GM18861 (cell line): Measurements from ENCODE around the gene PTPRN2.

Experiments used
- ATAC-seq: cut with Tn5 transposase; IDR thresholded peaks from one replicate; pipeline ENCODE4 v1.9.1; 2021; ENCODE audit not compliant: unreplicated experiment

PTPRN2 gene

DNA sequence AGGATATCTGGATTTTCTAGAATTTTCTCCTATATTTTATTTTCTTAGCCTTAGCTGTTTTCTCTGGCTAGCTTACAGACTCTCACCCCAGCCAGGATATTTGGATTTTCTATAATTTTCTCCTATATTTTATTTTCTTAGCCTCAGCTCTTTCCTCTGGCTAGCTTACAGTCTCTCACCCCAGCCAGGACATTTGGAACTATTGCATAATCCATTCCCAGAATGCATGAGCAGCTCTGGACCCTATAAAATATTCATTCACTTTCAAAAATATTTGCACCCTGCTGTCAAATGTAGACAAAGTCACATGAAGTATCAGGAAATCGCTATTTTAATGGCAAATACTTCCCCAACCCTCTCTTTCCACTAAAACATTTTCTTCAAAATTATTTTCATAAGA, 952.0 kb downstream of the PTPRN2 start:
- no peak for ATAC-seq

GRCh38 chr7:157635148-157635500, 952.5 kb downstream of the PTPRN2 start:
- ATAC-seq: no peak

DNA sequence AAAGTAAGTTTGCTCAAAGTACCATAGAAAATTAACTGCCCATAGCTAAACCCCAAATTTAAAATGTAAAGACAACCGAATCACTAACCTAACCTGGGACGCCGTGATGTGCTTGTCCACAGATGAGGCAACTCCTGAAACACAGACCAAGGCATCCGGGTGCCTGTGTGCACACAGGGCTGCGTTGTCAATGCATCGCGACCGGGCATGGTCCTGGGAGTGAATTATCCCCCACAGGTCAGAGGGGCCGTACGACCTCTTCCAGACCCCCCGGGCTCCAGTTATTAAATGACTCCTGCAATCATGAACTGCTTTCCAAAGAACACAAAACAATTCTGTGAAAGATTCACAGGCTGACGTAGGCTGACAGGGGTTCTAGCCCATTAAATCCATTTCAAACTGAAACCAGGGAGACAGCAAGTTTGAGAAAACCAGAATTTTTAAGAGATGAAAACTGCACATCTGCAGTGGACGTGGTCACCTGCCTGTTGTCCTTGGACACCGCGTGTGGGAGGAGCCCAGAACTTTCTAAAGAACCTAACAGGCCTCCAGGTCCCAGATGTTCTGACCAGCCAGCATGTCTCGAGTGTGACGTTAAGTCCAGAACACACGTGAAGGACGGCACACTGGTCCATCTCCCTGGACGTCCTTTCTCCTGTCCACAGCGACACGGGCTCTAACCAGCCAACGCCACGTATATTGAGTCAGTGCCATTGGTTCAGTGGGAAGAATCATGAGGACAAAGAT, 953.0 kb downstream of the PTPRN2 start:
- ATAC-seq: no peak

- ATAC-seq: no peak
These were observed 954.0 kb downstream of the PTPRN2 start for GRCh38 chr7:157633465-157634185.

- ATAC-seq: no peak
These were observed 957.2 kb downstream of the PTPRN2 start for GRCh38 chr7:157630301-157630853.

DNA sequence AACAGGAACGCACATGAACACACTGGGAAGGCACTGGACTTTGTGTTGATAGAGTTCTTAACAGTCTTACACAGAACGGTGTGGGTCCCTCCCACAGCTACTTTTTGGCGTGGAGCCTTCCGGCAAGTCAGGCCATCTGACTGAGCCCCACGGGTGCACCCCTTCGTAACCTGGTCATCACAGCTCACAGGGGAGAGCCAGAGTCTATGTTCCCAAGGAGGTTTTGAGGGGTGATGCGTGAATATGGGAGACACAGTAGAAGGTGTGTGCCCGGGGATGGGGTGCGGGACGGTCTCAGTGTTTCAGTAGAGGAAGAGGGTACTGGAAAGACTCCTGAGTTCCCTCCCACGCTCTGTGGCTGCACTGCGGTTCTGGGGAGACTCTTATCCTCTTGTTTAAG, 959.2 kb downstream of the PTPRN2 start:
- no peak for ATAC-seq

GRCh38 chr7:157627646-157628045, 960.0 kb downstream of the PTPRN2 start:
- ATAC-seq: no peak

- ATAC-seq: no peak
These were observed 960.6 kb downstream of the PTPRN2 start for GRCh38 chr7:157627033-157627432.

GRCh38 chr7:157625973-157626742, 961.5 kb downstream of the PTPRN2 start:
- ATAC-seq: no peak

- no peak for ATAC-seq
These were observed 964.1 kb downstream of the PTPRN2 start for GRCh38 chr7:157623556-157623955.

- no peak for ATAC-seq
These were observed 965.0 kb downstream of the PTPRN2 start for GRCh38 chr7:157622408-157623205.

DNA sequence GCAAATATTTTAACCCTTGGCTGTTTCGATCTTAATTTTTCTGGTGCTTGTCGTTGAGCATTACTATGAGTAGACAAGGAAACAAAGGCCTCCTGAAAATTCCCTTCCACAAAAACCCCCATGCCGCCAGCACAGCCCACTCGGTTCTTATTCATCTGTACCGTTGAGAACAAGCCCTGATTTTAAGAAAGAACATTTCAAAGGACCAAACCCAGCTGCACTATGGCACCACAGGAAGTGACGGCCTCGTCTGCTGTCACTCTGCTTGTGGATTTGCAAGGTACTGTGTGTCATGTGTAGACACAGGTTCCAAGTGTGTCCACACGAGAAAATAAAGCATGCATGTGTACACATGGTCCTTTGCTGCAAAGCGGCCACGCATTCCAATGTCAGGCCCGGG, 965.6 kb downstream of the PTPRN2 start:
- ATAC-seq: no peak

DNA sequence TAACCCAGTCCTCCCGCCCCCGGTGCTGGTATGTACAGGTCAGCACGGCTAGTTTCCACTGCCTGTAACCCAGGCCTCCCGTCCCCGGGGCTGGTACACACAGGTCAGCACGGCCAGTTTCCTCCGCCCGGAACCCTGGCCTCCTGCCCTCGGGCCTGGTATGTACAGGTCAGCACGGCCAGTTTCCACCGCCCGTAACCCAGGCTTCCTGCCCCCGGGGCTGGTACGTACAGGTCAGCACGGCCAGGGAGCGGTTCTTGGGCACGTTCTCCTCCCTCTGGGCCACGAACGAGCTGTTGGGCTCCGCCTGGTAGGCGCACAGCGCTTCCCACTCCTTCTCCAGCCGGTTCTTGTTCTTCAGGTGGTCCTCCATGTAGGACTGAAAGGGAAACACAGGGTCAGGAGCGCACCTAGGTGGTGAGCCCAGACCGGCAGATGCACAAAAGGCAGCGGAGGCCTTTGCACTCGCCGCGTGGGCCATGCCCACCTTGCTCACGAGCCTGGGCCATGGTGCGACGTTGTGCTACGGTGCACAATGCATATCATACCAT, 966.4 kb downstream of the PTPRN2 start:
- ATAC-seq: no peak

DNA sequence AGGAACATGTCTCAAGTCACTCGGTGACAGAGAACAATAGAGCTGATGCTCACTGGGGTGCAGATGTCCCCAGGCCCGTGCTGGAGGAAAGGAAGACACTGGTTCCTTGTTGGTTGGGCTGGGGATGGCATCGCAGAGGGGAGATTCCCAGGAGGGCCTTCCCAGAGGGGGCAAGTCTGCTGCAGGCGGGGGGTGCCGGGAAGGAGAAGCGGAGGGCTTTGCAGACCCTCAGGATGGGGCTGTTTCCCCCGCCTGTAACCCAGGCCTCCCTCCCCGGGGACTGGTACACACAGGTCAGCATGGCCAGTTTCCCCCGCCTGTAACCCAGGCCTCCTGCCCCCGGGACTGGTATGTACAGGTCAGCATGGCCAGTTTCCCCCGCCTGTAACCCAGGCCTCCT, 967.0 kb downstream of the PTPRN2 start:
- no peak for ATAC-seq

DNA sequence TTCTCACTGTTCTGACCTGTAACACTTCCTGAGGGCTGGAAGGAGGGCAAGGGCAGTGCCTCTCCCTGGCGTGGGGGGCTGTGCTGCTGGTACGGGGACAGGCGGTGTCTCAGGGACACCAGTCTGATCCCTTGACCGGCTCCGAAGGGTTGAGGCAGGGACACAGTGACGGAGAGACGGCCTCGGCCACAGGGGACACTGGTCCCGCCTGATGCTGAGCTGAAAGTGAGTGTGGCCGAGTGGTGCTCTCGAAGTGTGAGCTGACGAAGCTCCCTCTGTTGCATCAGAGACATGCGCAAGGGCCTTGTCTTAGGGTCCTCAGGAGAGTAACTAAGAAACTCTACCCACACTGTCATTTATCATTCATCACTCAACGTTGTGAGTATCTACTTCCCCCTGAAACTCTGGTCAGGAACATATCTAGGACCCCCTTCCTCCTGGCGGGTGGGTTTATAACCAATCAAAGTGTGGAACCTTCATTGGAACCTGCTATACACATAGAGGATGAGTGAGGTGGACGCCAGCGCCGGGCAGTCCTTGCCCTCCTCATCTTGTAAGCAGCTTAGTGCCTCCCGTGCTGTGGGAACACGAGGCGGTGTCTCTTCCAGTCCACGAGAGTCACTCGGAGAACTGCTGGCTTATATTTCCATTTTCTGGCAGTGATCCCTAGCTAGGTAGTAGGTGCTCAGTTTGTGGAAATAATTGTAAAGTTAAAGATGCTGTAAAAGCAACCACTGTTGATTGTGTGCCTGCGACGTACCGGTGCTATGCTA, 967.7 kb downstream of the PTPRN2 start:
- no peak for ATAC-seq

DNA sequence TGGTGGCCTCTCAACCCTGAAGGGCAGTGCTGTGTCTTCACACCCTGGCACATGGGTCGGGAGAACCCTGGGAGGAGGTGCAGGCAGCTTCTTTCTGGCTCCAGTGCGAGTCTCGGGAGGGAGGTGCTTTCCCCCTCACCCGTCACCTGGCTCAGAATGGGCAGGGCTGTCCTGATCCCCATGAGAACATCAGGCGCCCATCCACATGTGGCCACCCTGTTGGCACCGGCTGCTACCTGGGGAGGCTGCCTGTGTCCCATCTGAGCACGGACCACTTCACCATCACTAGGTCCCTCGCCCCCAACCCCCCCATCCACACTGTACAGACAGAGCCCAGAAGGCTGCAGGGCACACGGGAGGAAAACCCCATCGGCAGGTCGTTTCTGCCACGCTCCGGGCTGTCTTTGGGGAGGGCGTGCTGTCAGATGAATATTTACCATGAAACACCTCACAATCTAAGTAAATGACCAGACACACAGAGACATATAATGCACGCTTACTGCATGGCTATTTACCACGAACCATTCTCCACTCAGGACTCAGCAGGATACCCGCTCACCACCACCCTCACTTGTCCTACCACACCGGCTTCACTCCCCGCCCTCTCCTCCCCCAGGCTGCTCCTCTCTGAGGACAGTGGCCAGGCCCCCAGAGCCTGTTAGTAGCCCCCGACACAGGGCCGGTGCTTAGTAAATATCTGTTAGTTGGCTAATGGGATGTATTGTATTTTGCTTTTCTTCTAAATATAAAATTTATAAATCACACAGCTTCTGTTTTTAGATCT, 968.6 kb downstream of the PTPRN2 start:
- ATAC-seq: no peak

DNA sequence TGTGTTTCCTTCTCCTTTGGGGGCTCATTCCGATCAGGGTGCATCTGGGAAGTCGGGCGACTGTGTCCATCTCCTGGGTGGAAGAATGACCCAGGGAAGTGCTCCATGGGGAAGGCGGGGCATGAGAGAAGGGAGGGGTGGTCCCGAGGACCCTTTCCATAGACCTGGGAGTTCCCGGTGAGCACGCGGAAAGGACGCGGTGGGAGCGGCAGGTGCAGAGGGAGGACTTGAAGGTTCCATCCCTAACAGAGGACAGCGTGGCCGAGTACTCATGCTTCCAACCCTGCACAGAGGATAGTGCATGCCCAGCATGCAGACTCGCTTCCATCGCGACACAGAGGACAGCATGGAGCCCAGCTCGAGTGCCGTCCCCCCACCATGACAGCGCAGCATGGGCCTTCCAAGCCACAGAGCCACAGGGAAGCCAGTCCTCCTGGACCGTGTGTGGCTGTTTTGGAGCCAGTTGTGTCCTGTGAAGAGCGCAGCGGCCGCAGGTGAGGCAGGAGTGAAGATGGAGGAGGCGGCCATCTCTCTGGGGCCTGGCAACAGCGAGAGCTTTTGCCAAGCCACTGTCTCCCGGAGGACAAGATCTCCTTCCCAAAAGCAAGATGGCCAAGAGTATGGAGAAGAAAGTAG, 969.4 kb downstream of the PTPRN2 start:
- ATAC-seq: no peak

- ATAC-seq: no peak
These were observed 970.2 kb downstream of the PTPRN2 start for GRCh38 chr7:157617401-157617800.

GRCh38 chr7:157616931-157617330, 970.7 kb downstream of the PTPRN2 start:
- no peak for ATAC-seq
